Calu3 (cell line): ENCODE data around the gene PRELID2. TPM values are rescaled to one million over a fixed set of nuclear protein-coding genes. Genes with fewer than 3 reads are reported as not detected.

Source experiments
- BruUV-seq: library from RNA; stranded (reverse); fragments of 400-500 nt; replicated peaks from 2 replicates; lab custom pipeline; 2021; lab: Mats Ljungman, UMichigan
- CTCF ChIA-PET: fragments of 300-600 bp; sonication (Branson Sonifier 250); formaldehyde crosslinking; loops from one replicate; lab custom pipeline; 2022; ENCODE audit warnings: antibody characterized with exemption; lab: Charles Lee
- DNase-seq: peaks from one replicate; pipeline ENCODE4 v3.0.0; 2022
- H3K27ac Mint-ChIP-seq: one replicate; pipeline ENCODE4 v1.8.0; 2022; ENCODE audit warnings: mixed read lengths; ENCODE audit not compliant: unreplicated experiment
- H3K27me3 Mint-ChIP-seq: one replicate; pipeline ENCODE4 v1.8.0; 2022; ENCODE audit warnings: mixed read lengths; ENCODE audit not compliant: unreplicated experiment
- H3K36me3 Mint-ChIP-seq: one replicate; pipeline ENCODE4 v1.8.0; 2022; ENCODE audit warnings: mild to moderate bottlenecking, moderate library complexity, mixed read lengths; ENCODE audit not compliant: insufficient read depth, unreplicated experiment
- H3K4me1 Mint-ChIP-seq: one replicate; pipeline ENCODE4 v1.8.0; 2022; ENCODE audit warnings: mild to moderate bottlenecking, low read depth, mixed read lengths; ENCODE audit not compliant: unreplicated experiment
- H3K4me3 Mint-ChIP-seq: one replicate; pipeline ENCODE4 v1.8.0; 2022; ENCODE audit warnings: mild to moderate bottlenecking, low read depth, moderate library complexity, mixed read lengths; ENCODE audit not compliant: unreplicated experiment
- H3K9me3 Mint-ChIP-seq: one replicate; pipeline ENCODE4 v1.8.0; 2022; ENCODE audit warnings: low read depth, mixed read lengths; ENCODE audit not compliant: unreplicated experiment
- CTCF ChIP-seq: fragments of 200-600 bp; IDR thresholded peaks from one replicate; pipeline ENCODE4 v1.8.0; 2022; ENCODE audit warnings: antibody characterized with exemption; ENCODE audit not compliant: unreplicated experiment
- intact Hi-C: fragments of 100-400 bp; cut with micrococcal nuclease; formaldehyde crosslinking; loops from one replicate; pipeline ENCODE4 v1.10.0; 2022; ENCODE audit not compliant: unreplicated experiment
- total RNA-seq: library from RNA; stranded (reverse); gene quantifications from 2 replicates; pipeline ENCODE4 v1.2.3, GENCODE V29; 2022

PRELID2 gene
- total RNA-seq, 1 experiment from 2014 or later, result 33.4 TPM

- intact Hi-C loops, result loop anchor here (5.0 kb wide), 1 partner anchor 123 kb away; no protein-coding TSS in a partner anchor
- H3K27me3 Mint-ChIP-seq, result no peaks in the 10 kb centered on the region
- no peak overlapping the region for H3K4me3 Mint-ChIP-seq
- no peaks in the 10 kb centered on the region for H3K36me3 Mint-ChIP-seq
- no peaks in the 10 kb centered on the region for H3K9me3 Mint-ChIP-seq
- peaks cover 21% of the 10 kb centered on the region for H3K4me1 Mint-ChIP-seq
- H3K27ac Mint-ChIP-seq, result no peak overlapping the region
- CTCF ChIA-PET, result interaction anchor here (0.6 to 0.8 kb wide), 2 partner anchors 13 to 1111 kb away, joined by 3 to 4 read pairs; no protein-coding TSS in a partner anchor
- TF ChIP-seq CTCF, result no peak
- no peak for DNase-seq
- no TSS peak for BruUV-seq
These were observed 24.3 kb upstream of the PRELID2 start for GRCh38 chr5:145859453-145859852.

GRCh38 chr5:145858959-145859358, 23.8 kb upstream of the PRELID2 start:
- no peaks in the 10 kb centered on the region for H3K27me3 Mint-ChIP-seq
- no TSS peak for BruUV-seq
- H3K4me3 Mint-ChIP-seq, result no peak overlapping the region
- no peak for TF ChIP-seq CTCF
- CTCF ChIA-PET, result interaction anchor here (0.6 to 0.8 kb wide), 2 partner anchors 13 to 1111 kb away, joined by 3 to 4 read pairs; no protein-coding TSS in a partner anchor
- no peak overlapping the region for H3K27ac Mint-ChIP-seq
- H3K4me1 Mint-ChIP-seq, result peaks cover 26% of the 10 kb centered on the region
- no peaks in the 10 kb centered on the region for H3K36me3 Mint-ChIP-seq
- no peaks in the 10 kb centered on the region for H3K9me3 Mint-ChIP-seq
- intact Hi-C loops, result loop anchor here (5.0 kb wide), 1 partner anchor 123 kb away; no protein-coding TSS in a partner anchor
- no peak for DNase-seq

- Mint-ChIP-seq H3K27me3 (no peaks in the 10 kb centered on the region), H3K9me3 (no peaks in the 10 kb centered on the region), H3K36me3 (no peaks in the 10 kb centered on the region), H3K4me1 (peaks cover 40% of the 10 kb centered on the region), H3K27ac (peak overlapping the region; percentile 85), H3K4me3 (peak overlapping the region; percentile 58)
- peak; percentile 54 for DNase-seq
- no TSS peak for BruUV-seq
- intact Hi-C loops, result loop anchor here (5.0 kb wide), 1 partner anchor 126 kb away; no protein-coding TSS in a partner anchor
- CTCF ChIA-PET, result interaction anchor here (0.8 to 1.5 kb wide), 5 partner anchors 9 to 90 kb away, joined by 3 to 7 read pairs (median 3); partner anchors contain the start of gene PRELID2
- TF ChIP-seq CTCF, result no peak
These were observed 21.2 kb upstream of the PRELID2 start for GRCh38 chr5:145856285-145856818.

- H3K36me3 Mint-ChIP-seq, result no peaks in the 10 kb centered on the region
- H3K4me3 Mint-ChIP-seq, result peak overlapping the region; percentile 58
- CTCF ChIA-PET, result interaction anchor here (0.9 to 1.5 kb wide), 5 partner anchors 9 to 186 kb away, joined by 3 to 7 read pairs (median 3); partner anchors contain the start of gene PRELID2
- peak; percentile 45 for DNase-seq
- intact Hi-C loops, result loop anchor here (5.0 kb wide), 1 partner anchor 126 kb away; no protein-coding TSS in a partner anchor
- no peak for TF ChIP-seq CTCF
- peak overlapping the region; percentile 85 for H3K27ac Mint-ChIP-seq
- no peaks in the 10 kb centered on the region for H3K9me3 Mint-ChIP-seq
- H3K4me1 Mint-ChIP-seq, result peaks cover 41% of the 10 kb centered on the region
- no peaks in the 10 kb centered on the region for H3K27me3 Mint-ChIP-seq
- no TSS peak for BruUV-seq
These were observed 20.7 kb upstream of the PRELID2 start for GRCh38 chr5:145855763-145856267.
